AG04450 (cell line): Measurements from ENCODE around the gene TGFB1I1. TPM values are rescaled to one million over a fixed set of nuclear protein-coding genes. Genes with fewer than 3 reads are reported as not detected.
"Not testable (repeated sequence)": the region's sequence is repeated elsewhere in the genome, so short reads cannot be mapped to it uniquely, and the experiment has no call there.

Experiments used
- CTCF ChIA-PET: fragments of 300-600, 350-600 bp; formaldehyde crosslinking; extraction: SDS; loops from one replicate; lab custom pipeline; 2022; ENCODE audit warnings: antibody characterized with exemption, inconsistent platforms; lab: Charles Lee
- POLR2A ChIA-PET: fragments of 350-600 bp; formaldehyde crosslinking; extraction: SDS; loops from one replicate; lab custom pipeline; 2021; ENCODE audit warnings: antibody characterized with exemption, inconsistent platforms; lab: Yijun Ruan, JAX
- DNase-seq: peaks from one replicate; pipeline ENCODE4 v3.0.0-alpha.2; 2011; ENCODE audit warnings: low read depth, low spot score
- H3K27ac ChIP-seq: one replicate; pipeline ENCODE4 v1.5.1; 2012; ENCODE audit warnings: low read depth, low read length, control low read depth
- H3K27me3 ChIP-seq: one replicate; pipeline ENCODE4 v1.6.0; 2012; ENCODE audit warnings: low read length; ENCODE audit not compliant: control insufficient read depth, insufficient read depth
- H3K4me3 ChIP-seq: 2 replicates; pipeline ENCODE4 v1.5.1; 2011; ENCODE audit warnings: mild to moderate bottlenecking, low read depth, low read length, control low read depth
- H3K9me3 ChIP-seq: 2 replicates; pipeline ENCODE4 v1.5.1; 2012; ENCODE audit warnings: low read length; ENCODE audit not compliant: control insufficient read depth, insufficient read depth
- polyA plus RNA-seq: library from polyadenylated mRNA; depleted of rRNA; stranded (reverse); fragments of >200 nt; gene quantifications from 2 replicates; pipeline ENCODE4 v1.2.3, GENCODE V29; 2011
- TF ChIP-seq, protein P1 (sequence below): IDR thresholded peaks from 2 replicates; pipeline ENCODE4 v1.5.1; 2011; ENCODE audit warnings: low read depth, low read length, control low read depth, inconsistent platforms

The TGFB1I1 gene
- polyA plus RNA-seq, 1 experiment: 42.4 TPM

DNA sequence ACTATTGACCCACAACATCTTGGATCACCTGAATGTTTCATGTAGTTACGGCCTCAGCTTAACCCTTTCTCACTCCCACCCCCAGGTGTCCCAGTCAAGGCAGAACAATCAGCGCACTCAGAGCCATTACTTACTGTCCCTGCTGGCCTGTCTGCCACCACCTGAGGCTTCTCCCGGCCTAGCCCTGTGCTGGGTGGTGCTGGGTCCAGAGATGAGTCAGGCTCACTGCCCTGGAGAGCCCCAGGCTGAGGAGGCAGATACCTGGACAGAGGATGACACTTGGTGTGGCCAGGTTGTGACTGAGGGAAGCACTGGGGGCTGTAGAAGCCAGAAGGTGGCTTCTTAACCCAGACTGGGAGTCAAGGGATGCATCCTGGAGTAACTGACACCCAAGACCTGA, 7.0 kb downstream of the TGFB1I1 start:
- CTCF ChIA-PET: interaction anchor here (1.3 kb wide), 1 partner anchor 21 kb away, joined by 3 read pairs; no protein-coding TSS in a partner anchor
- H3K9me3 ChIP-seq: no peaks in the 10 kb centered on the region; the same call in 1 of the 2 replicates
- no peak for DNase-seq
- H3K27me3 ChIP-seq: peaks cover 2% of the 10 kb centered on the region
- no peak overlapping the region for H3K4me3 ChIP-seq
- POLR2A ChIA-PET: interaction anchor here (0.7 kb wide), 2 partner anchors 12 to 285 kb away, joined by 4 to 6 read pairs; no protein-coding TSS in a partner anchor
- TF ChIP-seq, protein P1, sequence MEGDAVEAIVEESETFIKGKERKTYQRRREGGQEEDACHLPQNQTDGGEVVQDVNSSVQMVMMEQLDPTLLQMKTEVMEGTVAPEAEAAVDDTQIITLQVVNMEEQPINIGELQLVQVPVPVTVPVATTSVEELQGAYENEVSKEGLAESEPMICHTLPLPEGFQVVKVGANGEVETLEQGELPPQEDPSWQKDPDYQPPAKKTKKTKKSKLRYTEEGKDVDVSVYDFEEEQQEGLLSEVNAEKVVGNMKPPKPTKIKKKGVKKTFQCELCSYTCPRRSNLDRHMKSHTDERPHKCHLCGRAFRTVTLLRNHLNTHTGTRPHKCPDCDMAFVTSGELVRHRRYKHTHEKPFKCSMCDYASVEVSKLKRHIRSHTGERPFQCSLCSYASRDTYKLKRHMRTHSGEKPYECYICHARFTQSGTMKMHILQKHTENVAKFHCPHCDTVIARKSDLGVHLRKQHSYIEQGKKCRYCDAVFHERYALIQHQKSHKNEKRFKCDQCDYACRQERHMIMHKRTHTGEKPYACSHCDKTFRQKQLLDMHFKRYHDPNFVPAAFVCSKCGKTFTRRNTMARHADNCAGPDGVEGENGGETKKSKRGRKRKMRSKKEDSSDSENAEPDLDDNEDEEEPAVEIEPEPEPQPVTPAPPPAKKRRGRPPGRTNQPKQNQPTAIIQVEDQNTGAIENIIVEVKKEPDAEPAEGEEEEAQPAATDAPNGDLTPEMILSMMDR: no peak
- no peak overlapping the region for H3K27ac ChIP-seq

DNA sequence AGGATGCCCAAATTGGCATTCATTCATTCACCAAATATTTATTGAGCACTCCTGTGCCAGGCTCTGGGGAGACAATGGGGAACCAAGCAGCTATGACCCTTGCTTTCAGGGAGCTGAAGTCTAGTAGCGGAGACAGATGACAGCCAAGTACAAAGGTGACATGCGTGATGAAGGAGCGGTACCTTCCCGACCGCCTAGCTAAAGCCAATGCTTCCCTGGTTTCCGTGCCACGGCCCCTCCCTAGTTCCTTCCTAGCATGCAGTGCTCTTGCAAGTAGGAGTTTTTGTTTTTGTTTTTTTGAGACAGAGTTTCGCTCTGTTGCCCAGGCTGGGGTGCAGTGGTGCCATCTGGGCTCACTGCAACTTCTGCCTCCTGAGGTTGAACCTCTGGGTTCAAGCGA, 7.8 kb downstream of the TGFB1I1 start:
- Histone ChIP-seq H3K27me3 (peaks cover 4% of the 10 kb centered on the region), H3K9me3 (no peaks in the 10 kb centered on the region; the same call in 1 of the 2 replicates), H3K4me3 (no peak overlapping the region), H3K27ac (no peak overlapping the region)
- ChIA-PET POLR2A (interaction anchor here (1.1 kb wide), 1 partner anchor 20 kb away, joined by 3 read pairs; no protein-coding TSS in a partner anchor), CTCF (no interaction called here)
- DNase-seq: no peak
- TF ChIP-seq, protein P1: no peak

DNA sequence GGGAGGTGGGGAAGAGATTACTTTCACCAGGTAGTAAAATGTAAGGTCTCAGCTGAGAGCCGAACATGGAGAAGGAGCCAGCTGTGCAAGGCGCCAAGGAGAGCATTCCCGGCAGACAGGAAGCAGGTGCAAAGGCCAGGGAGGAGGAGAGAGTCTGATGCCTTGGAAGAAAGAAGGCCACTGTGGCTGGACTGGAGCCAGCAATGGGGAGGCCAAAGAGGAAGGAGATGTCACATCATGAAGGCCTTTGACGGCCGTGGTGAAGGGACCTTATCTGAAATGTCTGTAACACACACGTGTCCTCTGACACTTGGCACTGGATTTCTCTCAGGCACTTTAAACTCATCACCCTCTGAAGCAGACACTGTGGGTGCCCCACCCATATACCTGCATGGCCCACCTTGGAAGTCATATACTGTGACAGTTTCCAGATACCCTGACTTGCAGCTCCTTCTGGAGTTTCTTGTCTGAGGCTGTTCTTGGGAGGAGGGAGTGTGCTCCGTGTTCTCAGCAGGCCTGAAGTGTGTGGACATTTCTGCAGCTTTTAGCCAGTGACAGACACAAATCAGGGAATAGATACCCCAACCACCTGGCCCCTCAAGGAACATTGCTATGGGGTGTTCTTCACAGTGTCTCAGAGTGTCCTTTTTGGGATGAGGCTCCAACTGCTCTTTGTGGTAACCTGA, 9.0 kb downstream of the TGFB1I1 start:
- no peak overlapping the region for H3K4me3 ChIP-seq
- CTCF ChIA-PET: interaction anchor here (0.7 kb wide), 2 partner anchors 11 to 388 kb away, joined by 3 read pairs; no protein-coding TSS in a partner anchor
- TF ChIP-seq, protein P1: no peak
- peaks cover 11% of the 10 kb centered on the region for H3K27me3 ChIP-seq
- no peak overlapping the region for H3K27ac ChIP-seq
- H3K9me3 ChIP-seq: no peaks in the 10 kb centered on the region; the same call in 1 of the 2 replicates
- POLR2A ChIA-PET: interaction anchor here (0.6 to 2.0 kb wide), 2 partner anchors 9 to 21 kb away, joined by 4 to 9 read pairs; partner anchors contain the start of gene TGFB1I1
- DNase-seq: no peak

DNA sequence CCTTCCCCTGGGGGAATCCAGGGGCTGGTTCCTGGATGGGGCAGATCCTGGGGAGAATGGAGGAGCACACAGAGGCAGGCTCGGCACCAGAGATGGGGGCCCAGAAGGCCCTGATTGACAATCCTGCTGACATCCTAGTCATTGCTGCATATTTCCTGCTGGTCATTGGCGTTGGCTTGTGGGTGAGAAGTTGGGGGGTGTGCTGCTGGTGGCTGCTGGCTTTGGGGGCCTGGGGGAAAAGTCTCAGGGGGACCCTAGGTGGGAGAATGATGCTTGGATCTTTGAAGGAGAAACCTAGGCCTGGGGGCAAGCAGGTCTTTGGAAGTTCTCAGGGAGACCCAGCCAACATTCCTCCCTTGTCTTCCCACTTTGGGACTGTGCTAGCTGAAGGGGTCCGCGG, 11.1 kb downstream of the TGFB1I1 start, which contains the start of gene SLC5A2:
Gene SLC5A2 (plus strand): TSS at position 43 of the 400 bp plus-strand sequence. CDS start 14 bp downstream, at position 57.
- ChIA-PET CTCF (interaction anchor here (2.0 kb wide), 1 partner anchor 22 kb away, joined by 6 read pairs; no protein-coding TSS in a partner anchor), POLR2A (interaction anchor here (1.0 to 2.0 kb wide), 2 partner anchors 11 to 535 kb away, joined by 3 to 9 read pairs; partner anchors contain the start of gene TGFB1I1)
- Histone ChIP-seq H3K9me3 (no peaks in the 10 kb centered on the region; the same call in 1 of the 2 replicates), H3K4me3 (no peak within 1 kb of the TSS), H3K27ac (no peak within 1 kb of the TSS), H3K27me3 (peaks cover 27% of the 10 kb centered on the region)
- no peak for DNase-seq
- TF ChIP-seq, protein P1: no peak

DNA sequence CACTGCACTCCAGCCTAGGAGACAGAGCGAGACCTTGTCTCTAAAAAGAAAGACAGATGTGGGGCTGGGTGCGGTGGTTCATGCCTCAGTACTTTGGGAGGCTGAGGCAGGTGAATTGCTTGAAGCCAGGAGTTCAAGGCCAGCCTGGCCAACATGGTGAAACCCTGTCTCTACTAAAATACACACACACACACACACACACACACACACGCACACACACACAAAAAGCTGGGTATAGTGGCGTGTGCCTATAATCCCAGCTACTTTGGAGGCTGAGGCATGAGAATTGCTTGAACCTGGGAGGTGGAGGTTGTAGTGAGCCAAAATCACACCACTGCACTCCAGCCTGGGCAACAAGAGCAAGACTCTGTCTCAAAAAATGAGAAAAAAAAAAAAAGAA, 12.1 kb downstream of the TGFB1I1 start:
- not testable (repeated sequence) for H3K9me3 ChIP-seq, H3K4me3 ChIP-seq, H3K27ac ChIP-seq, DNase-seq
- peaks cover 30% of the 10 kb centered on the region for H3K27me3 ChIP-seq
- ChIA-PET POLR2A (interaction anchor here (0.7 kb wide), 1 partner anchor 39 kb away, joined by 3 read pairs; no protein-coding TSS in a partner anchor), CTCF (interaction anchor here (2.0 kb wide), 1 partner anchor 23 kb away, joined by 6 read pairs; no protein-coding TSS in a partner anchor)
